SK-N-SH (cell line): Measurements from ENCODE around the gene NAALADL2. TPM values are rescaled to one million over a fixed set of nuclear protein-coding genes. Genes with fewer than 3 reads are reported as not detected.

ENCODE experiments used
- CTCF ChIA-PET: fragments of 300-600, 350-600 bp; formaldehyde crosslinking; extraction: SDS; loops from one replicate; lab custom pipeline; 2021; lab: Yijun Ruan, JAX
- POLR2A ChIA-PET: fragments of 350-600 bp; sonication (Branson Sonifier 250); formaldehyde crosslinking; extraction: SDS; loops from one replicate; lab custom pipeline; 2020; ENCODE audit warnings: antibody characterized with exemption, inconsistent platforms; lab: Yijun Ruan, JAX
- DNase-seq: peaks from one replicate; pipeline ENCODE4 v3.0.0; 2012
- H2AFZ ChIP-seq: fragments of 200-600 bp; sonication (generic); 2 replicates; pipeline ENCODE4 v1.8.1; 2016; ENCODE audit warnings: antibody characterized with exemption, mild to moderate bottlenecking, low read depth
- H3F3A ChIP-seq: fragments of 200-600 bp; sonication (generic); replicated peaks from 2 replicates; pipeline ENCODE3; 2016; ENCODE audit warnings: antibody characterized with exemption, mild to moderate bottlenecking; ENCODE audit not compliant: insufficient read depth
- H3K27ac ChIP-seq, 2 experiments: fragments of 200-500 bp in 1 of 2; fragments of 200-600 bp in 1 of 2; sonication (Bioruptor generic) in 1 of 2; sonication (generic), shearing (Covaris generic) in 1 of 2; 2 replicates each; pipeline versions ENCODE4 v1.5.1 to v1.6.1; 2014 to 2016; ENCODE audit warnings: low read depth in 2 of 2, inconsistent platforms in 1 of 2, low read length in 1 of 2, mild to moderate bottlenecking in 1 of 2, mixed read lengths in 1 of 2
- H3K27me3 ChIP-seq: fragments of 200-600 bp; sonication (generic), shearing (Covaris generic); 2 replicates; pipeline ENCODE4 v1.6.1; 2016; ENCODE audit warnings: mixed run types; ENCODE audit not compliant: insufficient read depth
- H3K36me3 ChIP-seq, 2 experiments: fragments of 200-500 bp in 1 of 2; fragments of 200-600 bp in 1 of 2; sonication (Bioruptor generic) in 1 of 2; sonication (generic) in 1 of 2; replicated peaks in 1 of 2; 2 replicates each; pipeline versions ENCODE3 to v1.5.1; 2014 to 2016; ENCODE audit warnings: low read length in 1 of 2, mild to moderate bottlenecking in 1 of 2; ENCODE audit not compliant: insufficient read depth in 2 of 2, control insufficient read depth in 1 of 2
- H3K4me1 ChIP-seq, 2 experiments: fragments of 200-500 bp in 1 of 2; fragments of 200-600 bp in 1 of 2; sonication (Bioruptor generic) in 1 of 2; sonication (generic), shearing (Covaris generic) in 1 of 2; 2 replicates each; pipeline versions ENCODE4 v1.5.1 to v1.6.1; 2014 to 2016; ENCODE audit warnings: low read depth in 1 of 2, low read length in 1 of 2, mixed run types in 1 of 2; ENCODE audit not compliant: insufficient read depth in 2 of 2, control insufficient read depth in 1 of 2
- H3K4me2 ChIP-seq: fragments of 200-600 bp; sonication (generic), shearing (Covaris generic); 2 replicates; pipeline ENCODE4 v1.6.1; 2017; ENCODE audit warnings: mixed run types
- H3K4me3 ChIP-seq, 2 experiments: fragments of 200-500 bp in 1 of 2; fragments of 200-600 bp in 1 of 2; sonication (Bioruptor generic) in 1 of 2; sonication (generic), shearing (Covaris generic) in 1 of 2; 2 replicates each; pipeline versions ENCODE4 v1.5.1 to v1.8.1; 2014 to 2016; ENCODE audit warnings: low read depth in 2 of 2, inconsistent platforms in 1 of 2, low read length in 1 of 2, mild to moderate bottlenecking in 1 of 2, mixed read lengths in 1 of 2, moderate library complexity in 1 of 2
- H3K79me2 ChIP-seq: fragments of 200-600 bp; sonication (generic); 2 replicates; pipeline ENCODE4 v1.8.1; 2017; ENCODE audit warnings: mild to moderate bottlenecking; ENCODE audit not compliant: insufficient read depth
- H3K9ac ChIP-seq: fragments of 200-600 bp; sonication (generic); 2 replicates; pipeline ENCODE4 v1.6.1; 2017; ENCODE audit warnings: mixed run types
- H3K9me2 ChIP-seq: fragments of 200-600 bp; sonication (generic); 2 replicates; pipeline ENCODE4 v1.6.1; 2017; ENCODE audit warnings: mixed run types
- H3K9me3 ChIP-seq: fragments of 200-600 bp; sonication (generic); 2 replicates; pipeline ENCODE4 v1.6.1; 2017; ENCODE audit warnings: mixed run types, mild to moderate bottlenecking, moderate library complexity
- H4K20me1 ChIP-seq: fragments of 200-600 bp; sonication (generic); 2 replicates; pipeline ENCODE4 v1.6.1; 2017; ENCODE audit warnings: mild to moderate bottlenecking, mixed run types; ENCODE audit not compliant: insufficient read depth
- CHD2 ChIP-seq: fragments of 150-350 bp; IDR thresholded peaks from 2 replicates; pipeline ENCODE4 v1.6.1; 2018; ENCODE audit warnings: low read length; ENCODE audit not compliant: partially characterized antibody
- EP300 ChIP-seq, 2 experiments: IDR thresholded peaks; 2 replicates each; pipeline versions ENCODE4 v1.4.0 to v1.6.1; 2012; ENCODE audit warnings: borderline replicate concordance in 1 of 2, low read depth in 1 of 2, low read length in 1 of 2
- EZH2phosphoT487 ChIP-seq: fragments of 200-600 bp; sonication (generic); IDR thresholded peaks from 2 replicates; pipeline ENCODE4 v1.6.1; 2017; ENCODE audit warnings: low read depth, mixed run types, mild to moderate bottlenecking, antibody characterized with exemption, moderate library complexity, borderline replicate concordance
- FOSL2 ChIP-seq: IDR thresholded peaks from 2 replicates; pipeline ENCODE4 v1.4.0; 2012; ENCODE audit warnings: low read depth, mild to moderate bottlenecking, moderate library complexity, borderline replicate concordance
- FOXJ3 ChIP-seq: sonication (generic); formaldehyde crosslinking; IDR thresholded peaks from 2 replicates; pipeline ENCODE4 v1.5.1; 2020; ENCODE audit warnings: mild to moderate bottlenecking, missing genetic modification reagents
- FOXM1 ChIP-seq: IDR thresholded peaks from 2 replicates; pipeline ENCODE4 v1.4.0; 2012; ENCODE audit warnings: low read depth, mild to moderate bottlenecking
- GABPA ChIP-seq: IDR thresholded peaks from 2 replicates; pipeline ENCODE4 v1.4.0; 2012; ENCODE audit warnings: low read depth, mild to moderate bottlenecking
- GATA2 ChIP-seq: sonication (generic); formaldehyde crosslinking; IDR thresholded peaks from 2 replicates; pipeline ENCODE4 v1.5.0; 2020; ENCODE audit warnings: mild to moderate bottlenecking, missing genetic modification reagents
- JUND ChIP-seq: IDR thresholded peaks from 2 replicates; pipeline ENCODE4 v1.4.0; 2012
- MXI1 ChIP-seq: IDR thresholded peaks from 2 replicates; pipeline ENCODE4 v1.6.1; 2012; ENCODE audit warnings: mild to moderate bottlenecking, low read depth, low read length, improper control_type of control experiment
- POLR2AphosphoS5 ChIP-seq: IDR thresholded peaks from 2 replicates; pipeline ENCODE4 v1.6.1; 2012; ENCODE audit warnings: low read depth, low read length
- RAD21 ChIP-seq: IDR thresholded peaks from 2 replicates; pipeline ENCODE4 v1.6.1; 2012; ENCODE audit warnings: mild to moderate bottlenecking, low read length
- RCOR1 ChIP-seq: fragments of 150-350 bp; IDR thresholded peaks from 2 replicates; pipeline ENCODE4 v1.6.1; 2017; ENCODE audit warnings: antibody characterized with exemption, low read length
- RFX5 ChIP-seq: IDR thresholded peaks from 2 replicates; pipeline ENCODE4 v1.6.1; 2012; ENCODE audit warnings: mild to moderate bottlenecking, improper control_type of control experiment, low read length
- RXRA ChIP-seq: IDR thresholded peaks from 2 replicates; pipeline ENCODE4 v1.4.0; 2012; ENCODE audit warnings: low read depth, mild to moderate bottlenecking, borderline replicate concordance
- SIN3A ChIP-seq: IDR thresholded peaks from 2 replicates; pipeline ENCODE4 v1.6.1; 2012; ENCODE audit warnings: low read depth, mild to moderate bottlenecking, low read length, moderate library complexity, borderline replicate concordance
- SMC3 ChIP-seq: IDR thresholded peaks from 2 replicates; pipeline ENCODE4 v1.6.1; 2012; ENCODE audit warnings: low read depth, low read length, improper control_type of control experiment
- TAF1 ChIP-seq: IDR thresholded peaks from 2 replicates; pipeline ENCODE4 v1.6.1; 2012; ENCODE audit warnings: low read depth, mild to moderate bottlenecking, low read length, moderate library complexity, borderline replicate concordance
- TEAD4 ChIP-seq: IDR thresholded peaks from 2 replicates; pipeline ENCODE4 v1.4.0; 2012; ENCODE audit warnings: mild to moderate bottlenecking, borderline replicate concordance; ENCODE audit not compliant: insufficient read depth
- YY1 ChIP-seq: IDR thresholded peaks from 2 replicates; pipeline ENCODE4 v1.4.0; 2012; ENCODE audit warnings: low read depth, mild to moderate bottlenecking
- WGBS: methylation state at CpG from one replicate; pipeline ENCODE4 v1.1.6; 2017; ENCODE audit warnings: low lambda C conversion rate; 5-methylcytosine and 5-hydroxymethylcytosine counted together
- polyA plus RNA-seq, 3 experiments: library from polyadenylated mRNA; depleted of rRNA; stranded (reverse); fragments of >200 nt; gene quantifications; 2 replicates each; pipeline ENCODE4 v1.2.3, GENCODE V29; 2012
- TF ChIP-seq, protein P1 (sequence below): IDR thresholded peaks from 2 replicates; pipeline ENCODE4 v1.4.0; 2012; ENCODE audit warnings: low read depth
- TF ChIP-seq, protein P2 (sequence below): IDR thresholded peaks from 2 replicates; pipeline ENCODE4; 2012
- TF ChIP-seq, protein P3 (sequence below): fragments of 150-350 bp; IDR thresholded peaks from 2 replicates; pipeline ENCODE4 v1.6.1; 2017; ENCODE audit warnings: antibody characterized with exemption, low read length, low read depth, borderline replicate concordance
- TF ChIP-seq, protein P4 (sequence below): fragments of 150-350 bp; IDR thresholded peaks from 2 replicates; pipeline ENCODE4 v1.6.1; 2016; ENCODE audit warnings: mild to moderate bottlenecking, low read depth, low read length

Gene NAALADL2
- polyA plus RNA-seq, 1 of the 3 experiments (the other 2 are of a cell fraction), result 1.2 TPM

DNA sequence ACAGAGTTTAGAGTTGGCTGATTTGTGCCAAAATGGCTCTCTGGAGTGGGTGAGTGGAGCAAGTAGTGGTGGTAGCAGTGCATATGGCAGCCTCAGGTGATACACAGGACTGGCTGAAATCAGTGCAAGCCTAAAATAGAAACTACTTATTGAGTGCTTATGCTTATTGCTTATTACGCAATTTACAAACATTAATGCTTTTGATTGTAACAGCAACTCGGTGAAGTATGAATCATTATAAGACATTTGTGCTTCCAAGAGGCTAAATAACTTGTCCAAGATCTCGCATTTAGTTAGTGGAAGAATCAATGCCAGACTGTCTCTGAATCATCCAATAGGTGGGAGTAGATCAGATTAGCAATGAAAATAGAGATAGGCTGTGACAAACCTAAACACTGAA, 353.8 kb downstream of the NAALADL2 start:
- 76% methylated on average over 3 of the region's 3 CpGs for whole genome bisulfite sequencing
- no peaks in the 10 kb centered on the region for H3K9me2 ChIP-seq
- DNase-seq, result no peak
- H3K27ac ChIP-seq, result no peak overlapping the region
- no peaks in the 10 kb centered on the region for H3K36me3 ChIP-seq
- no peak overlapping the region for H3K9ac ChIP-seq
- no peaks in the 10 kb centered on the region for H3K9me3 ChIP-seq
- no peak overlapping the region for H3K4me3 ChIP-seq
- POLR2A ChIA-PET, result no interaction called here
- H3K79me2 ChIP-seq, result no peaks in the 10 kb centered on the region
- no peaks in the 10 kb centered on the region for H4K20me1 ChIP-seq
- CTCF ChIA-PET, result no interaction called here
- H3K27me3 ChIP-seq, result no peaks in the 10 kb centered on the region
- no peak overlapping the region for H2AFZ ChIP-seq
- no peak overlapping the region for H3K4me2 ChIP-seq
- no peaks in the 10 kb centered on the region for H3K4me1 ChIP-seq
- TF ChIP-seq EP300 (IDR thresholded peaks at IDR 0.05; ENCODE audit: borderline replicate concordance in 1 of 2, low read depth in 1 of 2, low read length in 1 of 2), result no peak
- TF ChIP-seq RXRA, result no peak
- no peak for TF ChIP-seq TAF1
- TF ChIP-seq TEAD4, result no peak
- TF ChIP-seq FOSL2, result no peak
- TF ChIP-seq JUND, result no peak
- no peak for TF ChIP-seq RCOR1
- no peak for TF ChIP-seq GABPA
- no peak for TF ChIP-seq RFX5
- TF ChIP-seq, protein P1, sequence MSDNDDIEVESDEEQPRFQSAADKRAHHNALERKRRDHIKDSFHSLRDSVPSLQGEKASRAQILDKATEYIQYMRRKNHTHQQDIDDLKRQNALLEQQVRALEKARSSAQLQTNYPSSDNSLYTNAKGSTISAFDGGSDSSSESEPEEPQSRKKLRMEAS, result no peak
- no peak for TF ChIP-seq POLR2AphosphoS5
- TF ChIP-seq, protein P2, sequence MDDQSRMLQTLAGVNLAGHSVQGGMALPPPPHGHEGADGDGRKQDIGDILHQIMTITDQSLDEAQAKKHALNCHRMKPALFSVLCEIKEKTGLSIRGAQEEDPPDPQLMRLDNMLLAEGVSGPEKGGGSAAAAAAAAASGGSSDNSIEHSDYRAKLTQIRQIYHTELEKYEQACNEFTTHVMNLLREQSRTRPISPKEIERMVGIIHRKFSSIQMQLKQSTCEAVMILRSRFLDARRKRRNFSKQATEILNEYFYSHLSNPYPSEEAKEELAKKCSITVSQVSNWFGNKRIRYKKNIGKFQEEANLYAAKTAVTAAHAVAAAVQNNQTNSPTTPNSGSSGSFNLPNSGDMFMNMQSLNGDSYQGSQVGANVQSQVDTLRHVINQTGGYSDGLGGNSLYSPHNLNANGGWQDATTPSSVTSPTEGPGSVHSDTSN, result no peak
- TF ChIP-seq, protein P3, sequence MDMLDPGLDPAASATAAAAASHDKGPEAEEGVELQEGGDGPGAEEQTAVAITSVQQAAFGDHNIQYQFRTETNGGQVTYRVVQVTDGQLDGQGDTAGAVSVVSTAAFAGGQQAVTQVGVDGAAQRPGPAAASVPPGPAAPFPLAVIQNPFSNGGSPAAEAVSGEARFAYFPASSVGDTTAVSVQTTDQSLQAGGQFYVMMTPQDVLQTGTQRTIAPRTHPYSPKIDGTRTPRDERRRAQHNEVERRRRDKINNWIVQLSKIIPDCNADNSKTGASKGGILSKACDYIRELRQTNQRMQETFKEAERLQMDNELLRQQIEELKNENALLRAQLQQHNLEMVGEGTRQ, result no peak
- no peak for TF ChIP-seq YY1
- no peak for TF ChIP-seq SMC3
- no peak for TF ChIP-seq MXI1
- no peak for TF ChIP-seq GATA2
- no peak for TF ChIP-seq SIN3A
- no peak for TF ChIP-seq CHD2
- H3F3A ChIP-seq, result no peaks in the 10 kb centered on the region

DNA sequence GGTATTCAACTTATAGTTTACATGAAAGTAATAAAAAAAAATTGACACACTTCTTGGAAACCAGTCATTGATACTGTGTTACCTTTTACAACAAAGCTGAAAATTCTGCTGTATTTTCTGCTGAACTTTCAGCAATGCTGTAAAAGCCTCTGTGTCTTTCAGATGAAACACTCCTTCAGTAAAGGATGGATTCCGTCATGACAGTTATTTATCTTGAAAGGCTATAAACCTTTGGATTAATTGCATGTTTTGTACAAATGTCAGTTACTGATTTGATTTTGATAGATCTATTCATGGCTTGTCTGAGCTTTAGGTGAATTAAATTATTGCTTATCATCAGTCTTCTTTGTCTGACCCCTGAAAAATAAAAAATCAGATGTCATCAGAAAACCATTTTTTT, 355.1 kb downstream of the NAALADL2 start:
- POLR2A ChIA-PET, result no interaction called here
- no peaks in the 10 kb centered on the region for H3K27me3 ChIP-seq
- CTCF ChIA-PET, result interaction anchor here (0.6 kb wide), 1 partner anchor 1481 kb away, joined by 3 read pairs; no protein-coding TSS in a partner anchor
- H3K9me3 ChIP-seq, result no peaks in the 10 kb centered on the region
- no peaks in the 10 kb centered on the region for H3F3A ChIP-seq
- no peaks in the 10 kb centered on the region for H3K4me1 ChIP-seq
- H3K9ac ChIP-seq, result no peak overlapping the region
- DNase-seq, result no peak
- 91% methylated on average over 1 of the region's 1 CpG for WGBS
- no peaks in the 10 kb centered on the region for H3K36me3 ChIP-seq
- H3K4me2 ChIP-seq, result no peak overlapping the region
- no peaks in the 10 kb centered on the region for H3K9me2 ChIP-seq
- H2AFZ ChIP-seq, result no peak overlapping the region
- TF ChIP-seq, protein P3, result no peak
- TF ChIP-seq EZH2phosphoT487 (no peak), FOXJ3 (CRISPR knock-in tag) (no peak), FOXM1 (no peak), POLR2AphosphoS5 (no peak), YY1 (no peak), RXRA (no peak), RAD21 (no peak), CHD2 (no peak)
- TF ChIP-seq, protein P4, sequence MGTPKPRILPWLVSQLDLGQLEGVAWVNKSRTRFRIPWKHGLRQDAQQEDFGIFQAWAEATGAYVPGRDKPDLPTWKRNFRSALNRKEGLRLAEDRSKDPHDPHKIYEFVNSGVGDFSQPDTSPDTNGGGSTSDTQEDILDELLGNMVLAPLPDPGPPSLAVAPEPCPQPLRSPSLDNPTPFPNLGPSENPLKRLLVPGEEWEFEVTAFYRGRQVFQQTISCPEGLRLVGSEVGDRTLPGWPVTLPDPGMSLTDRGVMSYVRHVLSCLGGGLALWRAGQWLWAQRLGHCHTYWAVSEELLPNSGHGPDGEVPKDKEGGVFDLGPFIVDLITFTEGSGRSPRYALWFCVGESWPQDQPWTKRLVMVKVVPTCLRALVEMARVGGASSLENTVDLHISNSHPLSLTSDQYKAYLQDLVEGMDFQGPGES, result no peak
- no peak overlapping the region for H3K4me3 ChIP-seq
- no peaks in the 10 kb centered on the region for H4K20me1 ChIP-seq
- no peak overlapping the region for H3K27ac ChIP-seq
- no peaks in the 10 kb centered on the region for H3K79me2 ChIP-seq
